ENCODE measurements around the gene GNA15. TPM values are rescaled to one million over a fixed set of nuclear protein-coding genes. Genes with fewer than 3 reads are reported as not detected.

Gene GNA15
- total RNA-seq, 1 experiment from 2014 or later = 0.22 TPM

DNA sequence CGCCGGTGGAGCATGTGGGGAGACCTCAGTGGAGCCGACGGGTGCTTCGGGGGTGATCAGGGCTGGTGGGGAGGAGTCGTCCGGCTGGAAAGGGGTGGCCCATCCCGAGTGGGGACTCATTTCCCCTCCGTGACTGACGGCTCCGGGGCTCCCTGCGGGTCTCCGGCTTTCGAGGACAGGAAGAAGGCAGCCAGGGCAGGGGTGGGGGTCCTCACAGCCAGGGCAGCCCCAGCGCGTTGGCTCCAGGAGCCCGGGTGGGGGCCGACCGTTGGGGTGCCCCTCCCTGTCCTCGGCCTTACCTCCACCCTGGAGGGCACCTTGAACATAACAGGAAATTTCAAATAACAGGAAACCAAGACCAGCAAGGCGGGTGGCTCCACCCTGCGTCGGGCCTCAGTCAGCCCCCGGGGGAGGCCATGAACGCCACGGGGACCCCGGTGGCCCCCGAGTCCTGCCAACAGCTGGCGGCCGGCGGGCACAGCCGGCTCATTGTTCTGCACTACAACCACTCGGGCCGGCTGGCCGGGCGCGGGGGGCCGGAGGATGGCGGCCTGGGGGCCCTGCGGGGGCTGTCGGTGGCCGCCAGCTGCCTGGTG is 42.6 kb downstream of the GNA15 start, which contains the start of gene S1PR4:
Gene S1PR4 (plus strand): TSS at position 393 of the 596 bp plus-strand sequence. CDS start 24 bp downstream, at position 417.
- CTCF ChIA-PET = no interaction called here
- TF ChIP-seq, protein P1, sequence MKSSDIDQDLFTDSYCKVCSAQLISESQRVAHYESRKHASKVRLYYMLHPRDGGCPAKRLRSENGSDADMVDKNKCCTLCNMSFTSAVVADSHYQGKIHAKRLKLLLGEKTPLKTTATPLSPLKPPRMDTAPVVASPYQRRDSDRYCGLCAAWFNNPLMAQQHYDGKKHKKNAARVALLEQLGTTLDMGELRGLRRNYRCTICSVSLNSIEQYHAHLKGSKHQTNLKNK (CRISPR knock-in tag; IDR thresholded peaks at IDR 0.05) = no peak
- TF ChIP-seq, protein P2, sequence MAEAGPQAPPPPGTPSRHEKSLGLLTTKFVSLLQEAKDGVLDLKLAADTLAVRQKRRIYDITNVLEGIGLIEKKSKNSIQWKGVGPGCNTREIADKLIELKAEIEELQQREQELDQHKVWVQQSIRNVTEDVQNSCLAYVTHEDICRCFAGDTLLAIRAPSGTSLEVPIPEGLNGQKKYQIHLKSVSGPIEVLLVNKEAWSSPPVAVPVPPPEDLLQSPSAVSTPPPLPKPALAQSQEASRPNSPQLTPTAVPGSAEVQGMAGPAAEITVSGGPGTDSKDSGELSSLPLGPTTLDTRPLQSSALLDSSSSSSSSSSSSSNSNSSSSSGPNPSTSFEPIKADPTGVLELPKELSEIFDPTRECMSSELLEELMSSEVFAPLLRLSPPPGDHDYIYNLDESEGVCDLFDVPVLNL (CRISPR knock-in tag; IDR thresholded peaks at IDR 0.05; ENCODE audit: borderline replicate concordance, low read depth) = no peak
- TF ChIP-seq, protein P3, sequence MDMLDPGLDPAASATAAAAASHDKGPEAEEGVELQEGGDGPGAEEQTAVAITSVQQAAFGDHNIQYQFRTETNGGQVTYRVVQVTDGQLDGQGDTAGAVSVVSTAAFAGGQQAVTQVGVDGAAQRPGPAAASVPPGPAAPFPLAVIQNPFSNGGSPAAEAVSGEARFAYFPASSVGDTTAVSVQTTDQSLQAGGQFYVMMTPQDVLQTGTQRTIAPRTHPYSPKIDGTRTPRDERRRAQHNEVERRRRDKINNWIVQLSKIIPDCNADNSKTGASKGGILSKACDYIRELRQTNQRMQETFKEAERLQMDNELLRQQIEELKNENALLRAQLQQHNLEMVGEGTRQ (CRISPR knock-in tag; IDR thresholded peaks at IDR 0.05) = no peak
- no peak for TF ChIP-seq OVOL2 (CRISPR knock-in tag; IDR thresholded peaks at IDR 0.05; ENCODE audit: borderline replicate concordance)
- no peak for TF ChIP-seq NFATC4 (CRISPR knock-in tag; IDR thresholded peaks at IDR 0.05)
- no peak for TF ChIP-seq JUN (CRISPR knock-in tag; IDR thresholded peaks at IDR 0.05)
- TF ChIP-seq, protein P4, sequence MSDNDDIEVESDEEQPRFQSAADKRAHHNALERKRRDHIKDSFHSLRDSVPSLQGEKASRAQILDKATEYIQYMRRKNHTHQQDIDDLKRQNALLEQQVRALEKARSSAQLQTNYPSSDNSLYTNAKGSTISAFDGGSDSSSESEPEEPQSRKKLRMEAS (CRISPR knock-in tag; IDR thresholded peaks at IDR 0.05) = no peak
- TF ChIP-seq ZNF232 (CRISPR knock-in tag; IDR thresholded peaks at IDR 0.05) = no peak
- TF ChIP-seq ZNF263 (CRISPR knock-in tag; IDR thresholded peaks at IDR 0.05; ENCODE audit: low read depth) = no peak
- TF ChIP-seq ZNF317 (CRISPR knock-in tag; IDR thresholded peaks at IDR 0.05; ENCODE audit: borderline replicate concordance, low read depth) = no peak
- TF ChIP-seq ZNF416 (CRISPR knock-in tag; IDR thresholded peaks at IDR 0.05) = no peak
- TF ChIP-seq, protein P5, sequence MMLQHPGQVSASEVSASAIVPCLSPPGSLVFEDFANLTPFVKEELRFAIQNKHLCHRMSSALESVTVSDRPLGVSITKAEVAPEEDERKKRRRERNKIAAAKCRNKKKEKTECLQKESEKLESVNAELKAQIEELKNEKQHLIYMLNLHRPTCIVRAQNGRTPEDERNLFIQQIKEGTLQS (CRISPR knock-in tag; conservative IDR thresholded peaks at IDR 0.05) = no peak
- Mint-ChIP-seq H3K36me3 (no peaks in the 10 kb centered on the region), H3K27ac (no peak within 1 kb of the TSS), H3K27me3 (ENCODE audit: low read depth) (no peaks in the 10 kb centered on the region), H3K4me1 (no peaks in the 10 kb centered on the region), H3K4me3 (no peak within 1 kb of the TSS), H3K9me3 (no peaks in the 10 kb centered on the region)
- POLR2A ChIA-PET = no interaction called here
- ATAC-seq = no peak; the same call in 1 of the 2 replicates
- DNase-seq (ENCODE audit: low spot score) = no peak

DNA sequence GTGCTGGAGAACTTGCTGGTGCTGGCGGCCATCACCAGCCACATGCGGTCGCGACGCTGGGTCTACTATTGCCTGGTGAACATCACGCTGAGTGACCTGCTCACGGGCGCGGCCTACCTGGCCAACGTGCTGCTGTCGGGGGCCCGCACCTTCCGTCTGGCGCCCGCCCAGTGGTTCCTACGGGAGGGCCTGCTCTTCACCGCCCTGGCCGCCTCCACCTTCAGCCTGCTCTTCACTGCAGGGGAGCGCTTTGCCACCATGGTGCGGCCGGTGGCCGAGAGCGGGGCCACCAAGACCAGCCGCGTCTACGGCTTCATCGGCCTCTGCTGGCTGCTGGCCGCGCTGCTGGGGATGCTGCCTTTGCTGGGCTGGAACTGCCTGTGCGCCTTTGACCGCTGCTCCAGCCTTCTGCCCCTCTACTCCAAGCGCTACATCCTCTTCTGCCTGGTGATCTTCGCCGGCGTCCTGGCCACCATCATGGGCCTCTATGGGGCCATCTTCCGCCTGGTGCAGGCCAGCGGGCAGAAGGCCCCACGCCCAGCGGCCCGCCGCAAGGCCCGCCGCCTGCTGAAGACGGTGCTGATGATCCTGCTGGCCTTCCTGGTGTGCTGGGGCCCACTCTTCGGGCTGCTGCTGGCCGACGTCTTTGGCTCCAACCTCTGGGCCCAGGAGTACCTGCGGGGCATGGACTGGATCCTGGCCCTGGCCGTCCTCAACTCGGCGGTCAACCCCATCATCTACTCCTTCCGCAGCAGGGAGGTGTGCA is 43.3 kb downstream of the GNA15 start:
- ChIA-PET POLR2A (no interaction called here), CTCF (no interaction called here)
- no peaks in the 10 kb centered on the region for H3K9me3 Mint-ChIP-seq
- no peaks in the 10 kb centered on the region for H3K4me1 Mint-ChIP-seq
- H3K27ac Mint-ChIP-seq = no peak overlapping the region
- H3K4me3 Mint-ChIP-seq = no peak overlapping the region
- H3K27me3 Mint-ChIP-seq (ENCODE audit: low read depth) = no peaks in the 10 kb centered on the region
- DNase-seq (ENCODE audit: low spot score) (no peak), ATAC-seq (peak; percentile 48)
- TF ChIP-seq, protein P3 (CRISPR knock-in tag; IDR thresholded peaks at IDR 0.05) = no peak
- TF ChIP-seq SMAD3 (CRISPR knock-in tag; IDR thresholded peaks at IDR 0.05; ENCODE audit: borderline replicate concordance) (no peak), HMGA2 (CRISPR knock-in tag; IDR thresholded peaks at IDR 0.05) (no peak), FOXK1 (CRISPR knock-in tag; IDR thresholded peaks at IDR 0.05) (no peak)
- TF ChIP-seq, protein P6, sequence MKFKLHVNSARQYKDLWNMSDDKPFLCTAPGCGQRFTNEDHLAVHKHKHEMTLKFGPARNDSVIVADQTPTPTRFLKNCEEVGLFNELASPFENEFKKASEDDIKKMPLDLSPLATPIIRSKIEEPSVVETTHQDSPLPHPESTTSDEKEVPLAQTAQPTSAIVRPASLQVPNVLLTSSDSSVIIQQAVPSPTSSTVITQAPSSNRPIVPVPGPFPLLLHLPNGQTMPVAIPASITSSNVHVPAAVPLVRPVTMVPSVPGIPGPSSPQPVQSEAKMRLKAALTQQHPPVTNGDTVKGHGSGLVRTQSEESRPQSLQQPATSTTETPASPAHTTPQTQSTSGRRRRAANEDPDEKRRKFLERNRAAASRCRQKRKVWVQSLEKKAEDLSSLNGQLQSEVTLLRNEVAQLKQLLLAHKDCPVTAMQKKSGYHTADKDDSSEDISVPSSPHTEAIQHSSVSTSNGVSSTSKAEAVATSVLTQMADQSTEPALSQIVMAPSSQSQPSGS (CRISPR knock-in tag; IDR thresholded peaks at IDR 0.05; ENCODE audit: borderline replicate concordance, low read depth) = no peak
- no peaks in the 10 kb centered on the region for H3K36me3 Mint-ChIP-seq

All from WTC11 (cell line).